ENCODE results near the gene VIL1.

VIL1 gene

DNA sequence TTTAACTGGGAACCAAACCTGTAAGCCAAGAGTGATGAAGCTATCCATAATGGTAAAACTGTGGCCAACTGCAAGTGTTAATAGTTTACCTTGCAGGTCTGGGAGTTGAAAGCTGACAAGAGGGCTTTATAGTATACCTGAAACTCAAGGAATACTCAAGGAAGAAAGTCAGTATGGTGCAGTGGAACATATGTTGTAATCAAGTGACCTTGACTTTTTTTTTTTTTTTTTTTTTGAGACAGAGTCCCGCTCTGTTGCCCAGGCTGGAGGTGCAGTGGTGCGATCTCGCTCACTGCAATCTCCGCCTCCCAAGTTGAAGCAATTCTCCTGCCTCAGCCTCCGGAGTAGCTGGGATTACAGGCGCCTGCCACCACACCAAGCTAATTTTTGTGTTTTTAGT, 27.6 kb downstream of the VIL1 start:
- no peak for DNase-seq

DNA sequence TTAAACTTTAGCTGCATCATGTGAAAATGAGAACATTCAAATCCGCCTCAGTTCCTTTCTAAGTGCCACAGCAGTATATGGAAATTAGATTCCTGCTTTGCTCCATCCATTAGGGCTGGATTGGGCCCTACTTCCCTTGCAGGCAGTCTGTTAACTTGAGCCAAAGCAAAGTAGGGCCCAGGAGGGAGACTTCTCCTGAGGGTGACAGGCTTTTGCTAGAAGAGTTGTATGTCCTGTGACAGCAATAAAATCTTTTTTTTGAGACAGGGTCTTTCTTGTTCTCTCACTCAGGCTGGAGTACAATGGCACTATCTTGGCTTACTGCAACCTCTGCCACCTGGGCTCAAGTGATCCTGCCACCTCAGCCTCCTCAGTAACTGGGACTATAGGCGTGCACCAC, 28.1 kb downstream of the VIL1 start:
- no peak for DNase-seq

DNA sequence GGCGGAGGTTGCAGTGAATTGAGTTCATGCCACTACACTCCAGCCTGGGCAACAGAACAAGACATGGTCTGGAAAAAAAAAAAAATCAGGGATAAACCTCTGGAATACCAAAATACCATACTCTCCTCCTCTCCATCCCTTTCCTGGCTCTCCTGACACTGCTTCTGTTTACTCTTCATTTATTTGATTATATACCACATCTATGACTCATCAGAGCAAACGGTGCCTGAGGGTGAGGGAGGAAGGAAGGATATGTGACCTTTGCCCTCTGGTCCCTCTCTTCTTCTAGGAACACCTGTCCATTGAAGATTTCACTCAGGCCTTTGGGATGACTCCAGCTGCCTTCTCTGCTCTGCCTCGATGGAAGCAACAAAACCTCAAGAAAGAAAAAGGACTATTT, 30.0 kb downstream of the VIL1 start:
- DNase-seq: no peak

DNA sequence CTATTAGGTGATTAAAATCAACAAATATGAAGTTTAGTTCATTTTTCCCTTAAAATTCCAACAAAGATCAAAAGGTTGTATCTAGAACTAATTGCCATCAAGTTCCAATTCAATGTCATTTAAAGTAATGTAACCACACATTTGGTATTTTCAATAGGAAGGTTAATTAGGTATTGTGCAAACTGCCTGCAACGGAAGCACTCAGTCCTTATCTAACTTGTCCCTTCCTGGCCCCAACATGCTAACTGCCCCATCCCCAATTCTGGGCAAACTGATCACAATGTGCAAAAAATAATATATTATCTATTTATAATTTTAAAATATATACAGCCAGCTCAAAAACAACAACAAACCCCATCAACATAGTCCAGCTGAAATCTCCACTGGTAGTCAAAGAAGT, 33.2 kb downstream of the VIL1 start:
- no peak for DNase-seq

DNA sequence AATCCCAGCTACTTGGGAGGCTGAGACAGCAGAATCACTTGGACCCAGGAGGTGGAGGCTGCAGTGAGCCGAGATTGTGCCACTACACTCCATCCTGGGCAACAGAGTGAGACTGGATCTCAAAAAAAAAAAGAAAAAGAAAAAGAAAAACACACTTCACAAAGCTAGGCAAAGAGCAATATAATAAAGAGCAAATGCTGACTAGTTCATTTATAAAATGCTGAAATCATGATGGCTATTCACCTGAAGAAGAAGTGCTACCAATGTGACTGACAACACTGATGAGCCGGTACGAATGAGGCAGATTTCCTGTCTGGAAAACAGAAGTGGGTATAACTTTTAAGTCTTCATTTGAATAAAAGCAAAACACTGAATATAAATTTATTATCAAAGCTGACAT, 37.9 kb downstream of the VIL1 start:
- DNase-seq: no peak

DNA sequence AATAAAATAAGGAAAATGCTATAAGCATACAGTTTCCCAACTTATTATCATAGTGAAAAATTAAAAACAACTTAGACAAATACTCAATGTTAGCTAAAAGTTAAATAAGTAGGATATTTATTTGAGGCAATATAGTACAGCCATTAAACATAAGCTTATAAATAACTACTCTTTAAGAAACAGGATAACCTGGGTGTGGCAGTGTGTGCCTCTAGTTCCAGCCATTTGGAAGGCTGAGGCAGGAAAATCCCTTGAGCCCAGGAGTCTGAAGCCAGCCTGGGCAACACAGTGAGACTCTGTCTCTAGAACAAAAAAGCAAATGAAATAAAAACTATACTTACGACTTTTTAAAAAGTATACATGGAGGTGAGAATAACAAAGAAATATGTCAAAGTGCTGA, 39.7 kb downstream of the VIL1 start:
- DNase-seq: no peak

DNA sequence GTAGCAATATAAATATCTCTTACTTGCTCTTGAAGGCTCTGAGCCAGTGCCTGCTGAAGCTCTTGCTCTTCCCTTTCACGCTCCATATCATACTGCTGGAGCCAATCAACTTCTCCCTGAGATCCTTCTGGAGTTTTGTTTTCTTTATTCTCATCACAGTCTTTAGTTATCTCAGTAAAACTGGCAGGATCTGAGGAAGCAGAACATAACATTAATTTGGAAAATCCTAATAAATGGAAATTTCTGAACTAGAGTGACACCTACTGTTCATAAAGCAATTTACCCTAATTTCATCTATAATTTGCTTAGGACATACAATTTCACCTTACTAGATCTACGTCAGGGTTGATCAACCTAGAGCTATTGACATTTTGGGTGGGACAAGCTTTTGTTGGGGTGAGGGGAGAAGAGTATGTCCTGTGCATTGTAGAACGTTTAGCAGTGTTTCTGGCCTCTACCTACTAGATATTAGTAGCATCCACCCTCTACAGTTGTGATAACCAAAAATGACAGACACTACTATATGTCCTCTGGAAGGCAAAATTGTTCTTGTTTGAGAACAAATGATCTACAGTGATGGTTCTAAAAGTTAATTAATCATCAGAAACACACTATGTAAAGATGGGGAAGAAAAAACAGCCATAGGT, 47.2 kb downstream of the VIL1 start:
- no peak for DNase-seq

DNA sequence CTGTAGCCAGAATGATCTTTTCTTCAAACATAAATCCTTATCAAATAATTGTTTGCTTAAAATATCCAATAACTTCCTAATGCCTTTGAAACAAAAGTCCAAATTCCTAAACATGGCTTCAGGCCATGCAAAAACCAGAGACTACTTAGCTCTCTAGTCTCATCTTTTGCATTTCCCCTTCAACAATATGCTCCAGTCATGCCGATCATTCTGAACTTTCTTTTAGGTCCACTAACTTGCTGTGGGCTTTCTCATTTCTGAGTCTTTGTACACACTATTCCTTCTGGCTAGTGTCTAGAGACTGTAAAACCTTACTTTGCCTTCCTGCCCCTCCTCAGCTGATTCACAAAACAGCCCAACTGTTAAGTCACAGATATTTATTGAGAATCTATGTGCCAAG, 51.5 kb downstream of the VIL1 start:
- no peak for DNase-seq

DNA sequence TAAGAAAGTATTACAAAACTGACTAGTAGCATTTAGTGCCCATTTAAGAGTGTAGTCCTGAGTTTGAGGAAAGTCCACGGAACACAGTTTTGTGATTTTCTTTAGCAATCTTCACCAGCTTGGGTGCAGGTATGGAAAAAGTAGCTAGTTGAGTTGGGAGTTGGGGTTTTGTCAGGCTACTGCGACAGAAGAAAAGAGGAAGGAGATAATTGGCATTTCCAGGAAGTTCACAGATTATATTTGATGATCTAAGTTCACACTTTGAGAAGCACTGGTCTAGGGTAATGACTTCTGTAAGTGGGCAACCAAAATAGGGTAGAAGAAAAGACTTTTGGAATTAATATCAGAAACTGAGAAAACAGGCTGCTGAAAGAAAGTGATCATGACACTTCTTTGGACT, 52.1 kb downstream of the VIL1 start:
- no peak for DNase-seq

DNA sequence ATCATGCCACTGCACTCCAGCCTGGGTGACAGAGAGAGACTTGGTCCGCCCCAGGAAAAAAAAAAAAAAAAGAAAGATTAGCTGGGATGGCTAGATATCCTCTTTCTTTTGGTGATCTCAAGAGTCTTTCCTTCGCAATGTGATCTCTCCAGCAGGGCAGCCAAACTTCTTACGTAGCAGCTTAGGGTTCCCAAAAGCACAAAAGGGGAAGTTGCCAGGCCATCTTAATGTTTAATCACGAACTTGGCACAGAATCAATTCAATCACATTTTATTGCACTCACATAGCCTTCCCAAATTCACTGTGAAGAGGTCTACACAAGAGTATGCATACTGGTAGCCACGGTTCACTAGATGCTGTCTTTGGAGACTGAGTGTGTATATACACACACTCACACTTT, 53.1 kb downstream of the VIL1 start:
- no peak for DNase-seq

DNA sequence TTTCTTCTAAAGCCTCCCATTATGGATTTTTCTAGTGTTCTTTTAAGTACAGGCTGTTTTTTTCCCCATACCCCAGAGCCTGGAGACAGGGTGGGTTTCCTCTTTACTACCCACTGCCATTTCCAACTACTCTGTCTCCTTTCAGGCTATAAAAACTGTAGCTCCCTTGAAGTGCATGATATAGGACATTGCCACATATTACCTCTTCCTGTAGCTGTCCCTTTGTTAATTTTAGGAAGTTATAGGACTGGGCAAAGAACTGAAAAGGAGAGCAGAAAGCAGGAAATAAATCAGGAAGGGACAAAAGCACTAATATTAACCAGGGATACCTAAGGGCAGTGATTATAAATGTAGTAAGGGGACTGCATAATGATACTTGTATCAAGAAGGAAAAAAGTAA, 54.1 kb downstream of the VIL1 start:
- no peak for DNase-seq

DNA sequence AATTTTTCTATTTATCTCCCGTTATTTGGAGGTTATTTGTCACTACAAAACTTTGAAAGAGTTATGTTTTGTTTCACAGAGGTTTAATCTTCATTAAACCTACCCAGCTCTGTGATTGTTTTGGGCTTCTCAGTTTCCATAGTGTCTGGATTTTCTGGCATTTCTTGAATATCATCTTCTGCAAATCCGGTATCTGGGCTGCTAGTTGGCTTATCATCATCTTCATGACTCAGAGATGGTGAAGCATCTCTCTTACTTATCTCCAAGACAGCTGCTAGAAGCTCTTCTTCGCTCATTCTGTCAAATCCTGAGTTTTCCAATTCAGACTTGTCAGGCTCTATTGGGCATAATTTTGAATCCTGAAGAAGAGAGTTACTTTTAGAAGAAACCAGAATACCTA, 55.6 kb downstream of the VIL1 start:
- no peak for DNase-seq

DNA sequence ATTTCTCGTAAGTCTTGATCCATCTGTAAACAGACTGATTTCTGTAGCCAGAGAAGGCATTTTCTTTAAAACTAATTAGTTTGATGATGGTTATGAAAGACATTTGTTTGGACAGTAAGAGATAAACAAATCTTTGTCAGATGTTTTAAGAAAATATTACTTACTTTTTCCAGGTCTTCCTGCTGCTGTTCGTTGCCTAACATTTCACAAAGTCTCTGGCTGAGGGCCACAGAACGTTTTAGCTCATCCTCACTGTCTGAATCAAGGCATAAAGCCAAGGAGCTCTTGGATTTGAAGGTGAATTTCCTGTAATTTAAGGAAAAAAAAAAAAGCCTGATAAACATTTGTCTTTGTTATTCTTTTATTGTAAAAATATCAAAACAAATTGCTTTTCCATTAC, 57.8 kb downstream of the VIL1 start:
- no peak for DNase-seq

DNA sequence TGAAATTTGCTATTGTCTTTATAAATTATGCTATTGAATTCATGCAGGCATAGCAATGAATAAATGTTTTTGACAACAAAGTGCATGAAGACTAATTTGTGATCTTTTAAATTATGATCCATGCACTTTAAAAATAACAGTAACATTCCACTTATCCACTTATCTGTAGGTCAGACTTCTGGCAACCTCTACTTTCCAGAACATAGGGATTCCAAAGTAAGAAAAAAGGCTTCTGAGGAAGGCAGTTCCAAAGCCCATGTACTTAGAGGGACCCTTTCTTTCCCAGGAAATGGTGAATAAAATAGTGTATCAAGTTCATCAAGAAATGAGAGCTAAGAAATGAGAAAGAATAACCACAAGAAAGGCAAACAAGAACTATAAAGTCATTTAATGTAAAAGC, 58.3 kb downstream of the VIL1 start:
- DNase-seq: no peak

DNA sequence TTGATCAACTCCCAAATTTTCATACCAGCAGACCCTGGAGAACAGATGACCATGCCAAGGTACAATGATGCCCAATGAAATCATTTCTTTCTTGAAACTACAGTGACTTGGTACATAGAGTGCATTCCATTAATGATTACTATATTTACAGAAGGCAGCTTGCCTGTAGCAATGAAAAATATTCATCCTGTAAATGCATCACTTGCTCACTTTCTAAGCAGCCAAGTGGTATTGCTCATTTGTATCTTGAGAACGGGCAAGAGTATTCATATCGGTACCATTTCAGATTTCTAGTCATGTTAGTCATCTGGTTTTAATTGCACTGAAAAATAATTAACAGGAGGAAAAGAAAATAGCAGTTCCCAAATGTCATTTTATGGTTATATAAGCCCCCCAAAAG, 59.6 kb downstream of the VIL1 start:
- no peak for DNase-seq

DNA sequence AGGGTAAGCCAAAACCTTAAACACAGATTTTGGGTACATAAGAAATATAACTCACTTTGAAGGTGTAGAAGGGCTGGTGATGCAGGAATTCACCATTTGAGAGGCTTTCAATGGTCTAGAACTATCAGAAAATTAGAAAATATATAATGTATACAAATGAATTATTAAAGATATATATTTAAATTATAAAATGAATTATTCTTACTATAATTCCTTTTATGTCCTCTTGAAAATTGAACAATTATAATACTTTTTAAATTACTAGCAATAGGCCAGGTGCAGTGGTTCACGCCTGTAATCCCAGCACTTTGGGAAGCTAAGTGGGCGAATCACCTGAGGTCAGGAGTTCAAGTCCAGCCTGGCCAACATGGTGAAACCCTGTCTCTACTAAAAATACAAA, 60.7 kb downstream of the VIL1 start:
- no peak for DNase-seq

DNA sequence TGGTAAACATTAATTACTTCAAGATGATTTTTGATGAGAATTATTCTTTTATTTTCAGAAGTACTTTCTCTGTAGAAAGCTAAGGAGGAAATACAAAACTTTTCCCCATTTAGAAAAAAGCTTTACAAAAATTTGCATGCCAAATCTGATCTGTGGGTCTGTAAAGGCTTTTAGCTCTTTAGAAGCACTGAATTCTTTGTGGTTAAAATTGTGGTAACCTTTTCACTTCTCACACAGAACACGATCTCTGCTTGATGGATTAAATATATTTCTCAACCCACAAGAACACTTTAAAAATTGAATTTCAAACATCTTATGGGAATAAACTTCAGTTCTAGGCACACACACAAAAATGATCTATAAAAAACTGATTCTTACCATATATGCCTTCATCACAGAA, 63.7 kb downstream of the VIL1 start:
- DNase-seq: no peak

DNA sequence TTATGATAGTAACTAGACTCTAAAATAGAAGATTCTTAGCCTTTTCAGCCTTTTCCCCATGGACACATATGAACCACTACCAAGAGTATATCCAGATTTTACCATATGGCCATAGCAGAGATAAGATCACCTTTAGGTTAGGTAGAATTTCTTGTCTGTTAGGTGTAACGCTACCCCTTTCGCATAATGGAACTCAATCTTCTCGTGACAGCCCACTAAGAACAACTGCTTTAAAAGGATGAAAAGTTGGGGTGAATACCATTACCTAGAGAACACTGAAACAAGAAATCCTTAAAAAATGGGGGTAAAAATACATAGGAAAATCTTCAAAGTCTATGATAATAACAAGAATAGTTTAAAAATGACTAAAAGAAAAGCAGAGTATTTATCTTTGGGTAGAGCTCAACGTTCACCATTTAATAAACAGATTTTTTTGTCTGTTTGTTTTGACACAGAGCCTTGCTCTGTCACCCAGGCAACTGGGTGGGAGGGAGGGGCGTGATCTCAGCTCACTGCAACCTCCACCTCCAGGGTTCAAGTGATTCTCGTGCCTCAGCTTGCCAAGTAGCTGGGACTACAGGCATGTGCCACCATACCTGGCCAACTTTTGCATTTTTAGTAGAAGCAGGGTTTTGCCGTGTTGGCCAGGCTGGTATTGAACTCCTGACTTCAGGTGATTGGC, 67.2 kb downstream of the VIL1 start:
- no peak for DNase-seq

DNA sequence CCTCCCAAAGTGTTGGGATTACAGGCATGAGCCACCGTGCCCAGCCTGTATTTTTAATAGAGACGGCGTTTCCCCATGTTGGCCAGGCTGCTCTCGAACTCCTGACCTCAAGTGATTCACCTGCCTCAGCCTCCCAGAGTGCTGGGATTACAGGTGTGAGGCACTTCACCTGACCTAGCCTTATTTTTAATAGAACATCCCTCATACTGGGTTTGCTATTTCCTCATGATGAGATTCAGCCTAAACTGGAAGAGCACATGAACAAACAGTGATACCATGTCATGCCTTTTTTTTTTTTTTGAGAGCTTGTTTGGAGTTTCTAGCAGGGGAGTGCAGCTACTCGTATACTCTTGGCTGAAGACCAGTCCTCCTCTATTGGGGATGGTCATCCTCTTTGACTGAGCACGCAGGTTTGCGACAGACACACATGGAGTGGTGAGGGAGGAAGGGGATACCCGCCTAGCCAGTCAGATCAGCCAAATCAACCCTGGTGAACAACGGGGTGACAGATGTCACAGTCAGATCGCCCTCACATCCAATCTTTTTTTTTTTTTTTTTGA, 81.7 kb downstream of the VIL1 start:
- no peak for DNase-seq

DNA sequence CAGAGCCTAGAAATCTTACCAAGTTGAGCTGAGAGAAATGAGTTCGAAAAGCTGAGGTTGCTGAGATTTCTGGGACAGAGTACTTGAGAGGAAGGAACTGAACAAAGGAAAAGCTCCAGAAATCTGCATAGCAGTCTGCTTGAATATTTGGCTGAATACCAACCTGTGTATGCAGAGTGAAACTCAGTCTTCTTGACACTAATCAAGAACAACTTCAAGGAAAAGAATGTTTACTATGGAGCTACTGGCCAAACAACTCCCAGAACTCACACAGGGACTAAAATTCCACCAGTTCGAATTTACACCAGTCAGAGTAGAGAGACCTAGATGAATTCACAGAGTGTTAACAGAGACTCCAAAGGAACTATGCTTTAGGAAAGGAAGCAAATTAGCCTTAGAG, 82.7 kb downstream of the VIL1 start:
- no peak for DNase-seq
